DMS79 treated with DMSO at 0.1 percent for 48 hours (cell line): ENCODE data around the gene SMIM24.
"Not testable (repeated sequence)": the region's sequence is repeated elsewhere in the genome, so short reads cannot be mapped to it uniquely, and the experiment has no call there.

Source experiments
- DNase-seq: peaks from one replicate; lab custom pipeline; 2025; lab: John Stamatoyannopoulos, UW

Gene SMIM24

DNA sequence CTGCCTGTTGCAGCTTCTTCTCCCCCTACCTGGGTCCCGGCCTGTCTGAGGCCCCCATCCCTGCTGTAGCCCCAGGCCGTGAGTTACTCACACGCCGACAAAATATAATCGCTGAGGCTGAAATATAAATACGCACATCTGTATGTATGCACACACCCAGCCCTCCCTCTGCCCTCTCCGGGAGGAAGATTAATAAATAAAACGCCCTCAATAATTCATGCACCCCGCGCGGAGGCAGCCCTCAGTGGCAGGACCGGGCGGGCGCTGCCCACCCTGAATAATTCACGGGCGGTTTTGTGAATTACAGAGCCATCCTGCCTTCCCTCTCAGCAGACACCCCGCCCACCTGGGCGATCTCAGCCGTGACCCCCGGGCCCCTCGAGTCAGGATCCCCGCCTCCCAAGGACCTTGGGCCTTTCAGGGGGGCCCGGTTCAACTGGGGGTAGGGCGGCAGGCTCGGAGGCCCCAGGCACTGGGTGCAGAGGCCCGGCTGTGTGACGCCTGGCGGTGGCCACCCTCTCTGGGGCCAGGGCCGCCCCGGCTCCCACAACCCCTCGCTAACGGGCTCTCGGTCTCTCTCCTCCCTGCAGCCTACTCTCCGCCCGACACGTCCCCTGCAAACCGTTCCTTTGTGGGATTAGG is 24.2 kb downstream of the SMIM24 start:
- DNase-seq = no peak

DNA sequence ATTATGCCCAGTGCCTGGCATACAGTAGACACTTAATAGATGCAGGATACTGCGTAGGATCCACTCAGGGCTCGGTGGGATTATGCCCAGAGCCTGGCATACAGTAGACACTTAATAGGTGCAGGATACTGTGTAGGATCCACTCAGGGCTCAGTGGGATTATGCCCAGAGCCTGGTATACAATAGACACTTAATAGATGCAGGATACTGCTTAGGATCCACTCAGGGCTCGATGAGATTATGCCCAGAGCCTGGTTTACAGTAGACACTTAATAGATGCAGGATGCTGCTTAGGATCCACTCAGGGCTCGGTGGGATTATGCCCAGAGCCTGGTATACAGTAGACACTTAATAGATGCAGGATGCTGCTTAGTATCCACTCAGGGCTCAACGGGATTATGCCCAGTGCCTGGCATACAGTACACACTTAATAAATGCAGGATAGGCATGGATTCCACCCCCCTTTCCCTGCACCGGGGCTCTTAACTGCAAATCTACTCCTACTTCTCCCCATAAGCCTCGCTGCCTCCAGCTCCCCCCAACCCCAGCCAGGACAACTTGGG is 24.9 kb downstream of the SMIM24 start:
- no peak for DNase-seq

DNA sequence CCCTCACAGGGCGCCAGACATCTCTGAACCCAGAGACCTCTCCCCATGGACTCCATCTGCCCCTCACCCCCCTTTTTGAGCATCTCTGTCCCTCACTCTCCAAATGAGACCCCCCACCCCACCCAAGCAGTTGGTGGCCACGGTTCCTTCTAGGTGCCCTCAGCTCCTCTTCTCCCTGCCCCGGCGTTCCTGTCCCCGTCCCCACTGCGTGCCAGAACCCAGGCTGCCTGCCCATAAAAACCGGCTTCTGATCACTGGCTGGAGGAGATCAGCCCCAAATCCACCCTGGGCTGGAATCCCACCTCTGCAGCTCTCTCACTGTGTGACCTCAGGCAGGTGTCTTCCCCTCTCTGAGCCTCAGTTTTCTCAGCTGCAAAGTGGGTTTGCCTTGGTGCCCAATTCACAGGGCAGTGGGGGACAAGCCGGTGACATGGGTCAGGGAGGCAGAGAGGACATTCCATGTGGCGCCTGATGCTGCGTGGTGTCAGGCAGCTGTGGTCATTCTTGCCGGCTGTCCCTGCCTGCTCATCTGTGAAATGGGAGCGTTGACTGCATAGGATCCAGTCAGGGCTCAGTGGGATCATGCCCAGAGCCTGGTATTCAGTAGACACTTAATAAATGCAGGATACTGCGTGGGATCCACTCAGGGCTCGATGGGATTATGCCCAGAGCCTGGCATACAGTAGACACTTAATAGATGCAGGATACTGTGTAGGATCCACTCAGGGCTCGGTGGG is 25.5 kb downstream of the SMIM24 start:
- no peak for DNase-seq

DNA sequence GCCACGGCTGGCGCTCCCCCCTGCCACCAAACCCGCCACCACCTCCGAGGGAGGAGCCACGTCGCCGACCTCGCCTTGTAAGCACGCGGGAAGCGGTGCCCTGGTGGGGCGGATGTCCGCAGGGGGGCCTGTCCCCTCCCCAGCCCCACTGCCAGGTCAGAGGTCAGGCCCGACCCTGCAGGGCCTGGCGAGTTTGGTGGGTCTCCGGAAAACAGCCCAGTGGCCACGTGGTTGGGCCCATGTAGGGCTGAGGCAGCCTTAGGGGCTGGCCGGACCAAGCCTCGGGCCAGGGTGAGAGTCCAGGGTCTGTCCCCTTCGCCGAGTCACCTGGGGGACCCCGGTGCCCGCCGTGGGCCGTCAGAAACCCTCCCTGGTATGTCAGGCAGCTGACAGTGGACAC is 26.5 kb downstream of the SMIM24 start:
- no peak for DNase-seq

DNA sequence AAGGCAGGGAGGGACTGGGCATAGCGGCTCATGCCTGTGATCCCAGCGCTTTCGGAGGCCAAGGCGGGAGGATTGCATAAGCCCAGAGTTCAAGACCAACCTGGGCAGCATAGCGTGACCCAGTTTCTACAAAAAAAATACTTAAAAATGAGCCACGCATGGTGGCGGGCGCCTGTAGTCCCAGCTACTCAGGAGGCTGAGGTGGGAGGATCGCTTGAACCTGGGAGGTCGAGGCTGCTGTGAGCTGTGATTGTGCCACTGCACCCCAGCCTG is 27.4 kb downstream of the SMIM24 start:
- DNase-seq = not testable (repeated sequence)

DNA sequence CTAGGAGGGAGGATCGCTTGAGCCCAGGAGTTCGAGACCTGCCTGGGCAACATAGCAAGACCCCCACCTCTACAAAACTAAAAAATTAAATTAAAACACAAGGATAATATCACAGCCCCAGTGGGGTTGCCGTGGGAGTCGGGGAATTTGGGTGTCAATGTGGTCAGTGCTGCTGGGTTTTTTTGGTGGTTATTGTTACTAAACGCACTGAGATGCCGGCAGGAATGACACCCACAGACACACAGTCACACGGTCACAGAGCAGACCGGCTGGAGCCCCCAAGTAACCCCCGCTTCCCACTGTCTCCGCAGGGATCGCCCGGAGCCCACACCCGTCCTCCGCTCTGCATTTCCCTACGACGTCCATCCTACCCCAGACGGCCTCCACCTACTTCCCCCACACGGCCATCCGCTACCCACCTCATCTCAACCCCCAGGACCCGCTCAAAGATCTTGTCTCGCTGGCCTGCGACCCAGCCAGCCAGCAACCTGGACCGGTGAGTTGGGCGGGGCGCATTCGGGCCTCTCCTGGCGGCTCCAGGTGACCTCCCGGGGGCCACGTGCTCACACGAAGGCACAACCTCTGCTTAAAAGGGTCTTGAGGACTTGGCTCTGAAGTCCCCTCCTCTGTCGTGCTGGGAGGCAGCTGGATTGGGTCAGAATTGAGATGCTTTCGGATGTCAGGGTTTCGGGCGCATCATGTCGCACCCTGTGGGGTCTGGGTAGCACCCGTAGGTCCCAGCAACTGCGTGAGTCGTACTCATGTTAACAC is 28.0 kb downstream of the SMIM24 start:
- DNase-seq = no peak

DNA sequence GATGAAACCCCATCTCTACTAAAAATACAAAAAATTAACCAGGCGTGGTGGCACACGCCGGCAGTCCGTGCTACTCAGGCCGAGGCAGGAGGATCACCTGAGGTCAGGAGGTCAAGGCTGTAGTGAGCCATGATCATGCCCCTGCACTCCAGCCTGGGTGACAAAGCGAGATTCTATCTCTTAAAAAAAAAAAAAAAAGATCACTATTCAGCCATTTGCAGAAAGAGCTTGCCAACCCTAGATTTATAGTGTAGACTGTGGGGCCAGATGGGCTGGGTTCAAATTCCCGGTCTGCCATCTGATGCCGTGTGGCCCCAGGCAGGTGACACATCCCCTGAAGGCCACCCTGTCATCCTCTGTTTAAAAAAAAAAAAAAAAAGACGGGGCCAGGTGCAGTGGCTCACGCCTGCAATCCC is 28.9 kb downstream of the SMIM24 start:
- DNase-seq = no peak

DNA sequence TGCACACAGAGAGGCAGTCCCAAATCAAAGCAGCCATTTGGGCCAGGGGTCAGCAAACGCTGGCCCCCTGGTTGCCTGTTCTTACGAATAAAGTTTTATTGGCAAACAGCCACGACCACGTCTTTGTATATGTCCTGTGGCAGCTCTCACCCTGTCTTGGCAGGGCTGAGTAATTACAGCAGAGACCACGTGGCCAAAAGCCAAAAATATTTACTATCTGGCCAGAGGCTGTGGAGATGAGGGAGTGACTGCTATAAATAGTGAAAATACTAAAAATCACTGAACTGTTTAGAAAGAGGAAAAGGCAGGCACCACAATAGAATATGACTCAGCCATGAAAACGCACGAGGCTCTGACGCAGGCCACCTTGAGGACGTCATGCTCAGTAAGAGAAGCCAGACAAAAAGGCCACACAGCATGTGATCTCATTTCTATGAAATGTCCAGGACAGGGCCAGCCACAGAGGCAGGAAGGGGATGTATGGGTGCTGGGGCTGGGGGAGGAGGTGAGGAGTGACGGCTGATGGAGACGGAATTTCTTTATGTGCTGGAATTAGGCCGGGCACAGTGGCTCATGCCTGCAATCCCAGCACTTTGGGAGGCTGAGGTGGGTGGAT is 29.4 kb downstream of the SMIM24 start:
- no peak for DNase-seq

DNA sequence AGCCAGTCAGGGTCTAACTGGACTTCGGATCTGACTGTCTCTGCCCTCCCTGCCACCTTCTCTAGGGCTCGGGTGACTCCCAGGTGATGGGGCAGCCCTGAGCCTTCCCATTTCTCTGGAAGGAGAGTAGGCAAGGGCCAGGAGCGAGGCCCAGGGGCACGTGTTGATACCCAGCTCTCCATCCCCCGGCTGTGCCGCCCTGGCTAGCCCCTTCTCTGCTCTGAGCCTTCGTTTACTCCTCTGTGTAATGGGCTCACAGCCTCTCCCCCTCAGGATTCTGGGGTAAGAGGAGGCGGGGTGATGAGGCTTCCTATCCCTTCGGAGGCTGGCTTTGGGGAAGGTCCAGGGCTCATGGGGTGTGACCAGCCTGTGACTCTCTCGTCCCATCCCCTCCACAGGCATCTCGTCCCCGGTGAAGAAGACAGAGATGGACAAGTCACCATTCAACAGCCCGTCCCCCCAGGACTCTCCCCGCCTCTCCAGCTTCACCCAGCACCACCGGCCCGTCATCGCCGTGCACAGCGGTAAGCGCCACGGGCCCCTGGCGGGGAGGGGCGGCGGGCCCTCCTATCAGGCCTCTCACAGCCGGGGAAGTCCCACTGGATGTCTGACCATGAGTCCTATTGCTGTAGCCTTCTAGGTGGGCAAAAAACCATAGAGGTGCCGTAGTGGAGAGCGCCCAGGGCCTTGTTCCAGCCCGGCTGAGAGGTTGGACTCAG is 31.6 kb downstream of the SMIM24 start:
- no peak for DNase-seq

DNA sequence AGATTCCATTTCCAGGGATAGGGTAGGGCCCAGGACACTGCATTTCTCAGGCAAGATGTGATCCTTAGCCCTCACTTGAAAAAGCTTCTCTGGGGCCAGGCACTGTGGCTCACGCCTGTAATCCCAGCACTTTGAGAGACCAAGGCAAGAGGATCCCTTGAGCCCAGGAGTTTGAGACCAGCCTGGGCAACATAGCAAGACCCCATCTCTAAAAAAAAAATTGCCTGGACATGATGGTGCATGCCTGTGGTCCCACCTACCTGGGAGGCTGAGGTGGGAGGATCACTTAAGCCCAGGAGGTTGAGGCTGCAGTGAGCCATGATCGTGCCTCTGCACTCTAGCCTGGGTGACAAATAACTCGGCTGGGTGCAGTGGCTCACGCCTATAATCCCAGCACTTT is 33.7 kb downstream of the SMIM24 start:
- DNase-seq = not testable (repeated sequence)

DNA sequence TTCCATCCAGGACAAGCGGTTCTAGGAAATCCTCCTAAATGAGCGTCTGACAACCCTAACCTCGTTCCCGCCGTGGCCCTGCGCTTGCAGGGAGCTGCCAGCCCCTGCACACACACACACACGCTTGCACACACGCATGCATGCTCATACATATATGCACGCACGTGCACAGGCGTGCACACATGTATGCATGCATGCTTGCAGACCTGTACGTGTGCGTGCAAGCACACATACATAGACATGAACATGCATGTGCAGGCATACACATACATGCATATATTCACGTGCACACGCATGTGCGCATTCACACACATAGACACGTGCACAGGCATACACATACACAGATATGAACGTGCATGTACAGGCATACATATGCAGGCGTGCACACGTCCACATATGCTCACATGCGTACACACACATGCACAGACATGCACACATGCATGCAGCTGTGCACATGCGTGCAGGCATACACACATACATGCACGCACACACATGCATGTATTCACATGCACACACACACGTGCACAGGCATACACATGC is 35.6 kb downstream of the SMIM24 start:
- DNase-seq = no peak

DNA sequence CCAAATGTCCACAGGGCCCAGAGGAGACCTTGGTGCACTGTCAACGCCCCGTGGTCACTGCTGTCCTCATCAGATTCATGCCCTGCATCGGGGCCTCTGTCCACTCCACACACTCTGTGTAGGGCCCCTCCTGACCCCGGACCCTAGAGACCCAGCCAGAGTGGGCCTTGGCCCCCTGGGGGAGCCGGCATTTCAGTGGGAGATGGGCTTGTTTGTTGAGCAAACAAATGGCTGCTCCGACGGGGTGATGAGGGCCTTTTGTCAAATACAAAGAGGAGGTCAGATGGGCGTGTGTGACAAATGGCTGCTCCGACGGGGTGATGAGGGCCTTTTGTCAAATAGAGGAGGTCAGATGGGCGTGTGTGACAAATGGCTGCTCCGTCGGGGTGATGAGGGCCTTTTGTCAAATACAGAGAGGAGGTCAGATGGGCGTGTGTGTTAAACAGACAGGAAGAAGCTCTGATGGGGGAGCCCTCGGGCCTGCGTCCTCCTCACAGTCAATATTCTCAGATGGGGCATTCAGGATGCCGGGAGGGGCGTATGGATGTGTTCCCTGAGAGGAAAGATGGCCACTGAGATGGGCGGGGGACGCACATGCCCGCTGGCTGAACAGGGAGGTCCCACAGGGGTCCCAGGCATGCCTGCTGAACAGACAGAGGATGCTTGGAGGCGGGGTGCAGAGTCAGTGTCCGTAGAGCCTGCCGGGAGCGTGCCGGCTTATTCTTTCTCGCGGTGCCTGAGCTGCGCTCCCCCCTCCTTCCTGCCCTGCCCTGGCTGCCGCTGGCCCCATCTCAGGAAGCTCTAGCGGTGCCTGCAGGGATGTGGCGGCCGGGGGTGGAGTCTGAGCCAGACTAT is 36.3 kb downstream of the SMIM24 start:
- no peak for DNase-seq

DNA sequence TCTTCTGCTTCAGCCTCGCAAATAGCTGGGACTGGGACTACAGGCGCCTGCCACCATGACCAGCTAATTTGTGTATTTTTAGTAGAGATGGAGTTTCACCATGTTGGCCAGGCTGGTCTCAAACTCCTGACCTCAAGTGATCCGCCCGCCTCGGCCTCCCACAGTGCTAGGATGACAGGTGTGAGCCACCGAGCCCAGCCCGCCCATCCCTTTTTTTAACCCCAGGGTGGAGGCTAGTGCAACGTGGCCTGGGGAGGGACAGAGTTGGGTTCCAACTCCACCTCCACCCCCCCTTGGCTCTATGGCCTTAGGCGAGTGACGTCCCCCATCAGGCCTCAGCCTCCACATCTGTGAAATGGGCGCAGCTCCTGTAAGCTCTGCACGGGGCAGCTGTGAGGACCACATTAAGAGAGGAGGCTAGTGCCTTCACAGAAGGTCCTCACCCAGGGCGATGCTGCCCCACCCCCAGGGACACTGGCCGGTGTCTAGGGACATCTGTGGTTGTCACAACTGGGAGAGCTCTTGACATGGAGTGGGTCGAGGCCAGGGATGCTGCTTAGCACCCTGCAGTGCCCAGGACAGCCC is 37.7 kb downstream of the SMIM24 start:
- DNase-seq = no peak

DNA sequence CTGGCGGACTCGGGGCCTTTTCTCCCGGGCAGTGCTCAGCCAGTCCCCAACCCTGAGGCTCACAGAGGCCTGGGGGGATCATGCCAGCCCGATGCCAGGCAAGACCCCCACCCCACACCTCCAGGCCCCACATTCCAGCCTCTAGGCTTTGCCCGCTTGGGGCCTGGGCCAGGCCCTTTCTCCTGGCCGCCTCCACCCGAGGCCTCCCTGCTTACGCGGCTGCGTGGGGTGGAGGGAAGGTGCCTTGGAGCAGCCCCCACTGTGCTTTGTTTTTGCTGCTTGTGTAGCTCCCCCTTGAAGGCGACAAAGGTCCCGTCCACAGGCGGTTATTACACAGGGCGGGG is 38.4 kb downstream of the SMIM24 start:
- DNase-seq = no peak

DNA sequence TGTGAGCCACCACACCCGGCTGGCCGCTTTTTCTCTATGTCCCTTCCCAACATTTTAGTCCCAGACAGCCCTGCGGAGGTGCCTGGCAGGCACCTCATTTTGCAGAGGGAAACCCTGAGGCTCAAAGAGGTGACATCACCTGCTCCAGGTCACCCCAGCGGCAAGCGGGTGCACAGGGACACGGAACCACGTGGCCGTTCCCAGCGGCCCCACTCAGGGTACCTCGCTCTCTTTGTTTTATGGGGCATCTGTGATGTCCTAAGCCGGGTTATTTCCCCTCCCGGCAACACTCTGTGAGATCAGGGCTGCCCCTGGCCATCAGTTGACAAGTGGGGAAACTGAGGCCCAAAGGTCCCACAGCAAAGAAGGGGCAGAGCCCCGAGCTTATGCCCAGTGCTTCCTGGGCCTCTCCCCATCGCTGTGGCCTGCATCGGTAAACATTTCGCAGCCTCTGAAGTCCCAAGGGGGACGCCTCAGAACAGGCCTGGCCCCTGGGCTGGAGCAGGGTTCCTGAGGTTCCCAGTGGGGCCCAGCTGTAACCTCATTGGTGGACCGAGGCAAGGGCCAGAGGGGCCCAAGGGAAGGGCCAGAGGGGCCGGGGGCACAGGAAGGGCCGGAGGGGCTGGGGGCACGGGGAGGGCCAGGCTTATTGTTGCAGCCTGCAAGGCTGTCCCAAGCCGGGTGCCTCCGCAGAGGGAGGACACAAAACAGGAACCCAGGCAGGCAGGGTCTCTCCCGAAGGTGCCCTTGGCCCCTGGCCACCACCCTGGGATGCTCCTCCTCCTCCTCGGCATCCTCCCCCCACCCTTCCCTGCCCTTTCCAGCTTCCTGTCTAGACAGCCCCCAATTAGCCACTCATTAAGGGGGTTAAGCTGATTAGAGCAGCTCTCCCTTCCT is 39.0 kb downstream of the SMIM24 start:
- DNase-seq = no peak

DNA sequence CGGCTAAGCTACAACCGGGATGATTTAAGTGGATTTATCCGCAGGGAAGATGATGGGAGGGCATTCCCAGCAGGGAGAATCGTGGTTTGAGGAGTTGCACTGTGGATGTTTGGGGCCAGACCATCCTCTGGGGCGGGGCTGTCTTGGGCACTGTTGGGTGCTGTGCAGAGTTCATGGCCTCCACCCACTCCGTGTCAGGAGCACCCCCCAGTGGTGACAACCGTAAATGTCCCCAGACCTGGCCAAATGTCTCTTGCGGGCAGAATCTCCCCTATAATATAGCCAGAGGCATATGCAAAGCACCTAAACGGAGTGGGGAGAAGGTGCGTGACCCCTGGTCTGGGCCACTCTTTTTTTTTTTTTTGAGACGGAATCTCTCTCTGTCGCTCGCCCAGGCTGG is 40.2 kb downstream of the SMIM24 start:
- no peak for DNase-seq

DNA sequence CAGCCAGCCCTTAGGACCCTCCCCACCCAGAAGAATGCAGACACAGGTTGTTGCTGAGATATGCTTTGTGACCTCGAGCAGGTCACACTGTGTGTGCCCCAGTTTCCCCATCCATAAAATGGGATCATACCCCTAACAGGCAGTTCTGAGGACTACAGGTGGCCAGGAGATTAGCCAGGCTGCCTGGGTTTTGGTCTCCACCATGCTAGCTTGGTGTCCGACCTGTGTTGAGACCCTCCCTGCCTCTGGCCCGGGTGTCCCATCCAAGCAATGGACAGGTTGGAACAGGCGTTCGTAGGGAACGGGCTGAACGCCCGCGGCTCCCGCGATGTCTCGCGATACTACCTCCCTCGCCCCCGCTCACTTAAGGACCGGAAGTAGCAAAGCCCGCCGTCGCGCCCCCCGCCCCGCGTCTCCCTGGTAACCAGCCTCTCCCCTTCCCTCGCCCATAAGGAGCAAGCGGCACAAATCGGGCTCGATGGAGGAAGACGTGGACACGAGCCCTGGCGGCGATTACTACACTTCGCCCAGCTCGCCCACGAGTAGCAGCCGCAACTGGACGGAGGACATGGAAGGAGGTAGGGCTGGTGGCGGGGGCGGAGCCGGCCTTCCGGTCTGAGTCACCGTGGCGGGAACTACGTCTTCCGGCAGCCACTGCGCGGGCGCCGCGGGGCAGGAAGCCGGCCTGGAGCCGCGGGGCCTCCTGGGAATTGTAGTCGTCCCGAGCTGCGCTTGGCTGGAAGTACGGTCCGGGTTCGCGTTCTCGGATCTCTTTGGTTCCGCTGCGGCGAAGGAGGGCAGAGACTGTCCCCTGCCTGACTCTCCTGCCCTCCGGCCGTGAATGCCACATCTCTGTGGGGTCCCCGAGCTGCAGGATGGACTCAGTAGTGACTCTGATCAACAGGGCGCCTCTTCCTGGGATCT is 45.4 kb downstream of the SMIM24 start:
- DNase-seq = peak; percentile 94

DNA sequence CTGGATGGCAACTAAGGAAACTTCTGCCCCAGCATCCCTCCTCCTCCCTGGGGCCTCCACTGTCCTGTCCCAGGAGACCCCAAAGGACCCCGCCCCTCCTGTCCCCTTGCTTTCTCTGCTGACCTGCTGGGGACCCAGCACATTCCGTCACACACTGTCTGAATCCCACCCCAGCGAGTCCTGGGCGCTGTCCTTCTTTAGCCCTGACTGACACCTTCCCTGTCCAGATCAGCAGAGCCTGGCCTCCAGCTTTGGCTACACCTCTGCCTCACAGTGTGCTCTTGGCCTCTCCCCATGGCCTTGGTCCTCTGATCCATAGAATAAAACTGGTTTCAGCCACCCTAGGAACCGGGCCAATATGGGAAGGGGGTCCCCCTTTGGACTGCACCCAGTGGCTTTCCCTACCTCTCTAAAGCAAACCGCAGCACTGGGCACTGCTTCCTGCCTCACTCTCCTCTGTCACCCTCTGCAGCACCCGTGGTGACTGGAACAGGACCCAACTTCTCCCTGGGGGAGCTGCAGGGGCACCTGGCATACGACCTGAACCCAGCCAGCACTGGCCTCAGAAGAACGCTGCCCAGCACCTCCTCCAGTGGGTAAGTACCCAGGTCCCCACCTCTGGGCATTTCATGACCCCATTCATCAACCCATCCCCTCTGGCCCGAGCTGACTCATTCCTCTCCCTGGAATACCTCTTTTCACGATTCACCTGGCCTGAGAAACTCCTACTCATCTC is 46.4 kb downstream of the SMIM24 start:
- DNase-seq = no peak
